Thymus (tissue), 11 donors: ENCODE results near the gene GFRA1. TPM values are rescaled to one million over a fixed set of nuclear protein-coding genes. Genes with fewer than 3 reads are reported as not detected.

ENCODE experiments used
- DNase-seq, 9 donors: peaks; one replicate each; pipeline ENCODE4 v3.0.0-alpha.2; 2013; ENCODE audit warnings: low spot score in 9 of 9, low read depth in 6 of 9, missing footprints in 1 of 9
- H3K27ac ChIP-seq, 2 donors: one replicate each; pipeline ENCODE4 v1.5.1; 2013; ENCODE audit warnings: control low read depth in 1 of 2, low read depth in 1 of 2, low read length in 1 of 2, mild to moderate bottlenecking in 1 of 2, moderate library complexity in 1 of 2
- H3K27me3 ChIP-seq, 2 donors: one replicate each; pipeline ENCODE4 v1.5.1; 2013; ENCODE audit warnings: low read length in 1 of 2; ENCODE audit not compliant: control insufficient read depth in 2 of 2, insufficient read depth in 1 of 2
- H3K36me3 ChIP-seq, 2 donors: one replicate each; pipeline ENCODE4 v1.5.1; 2013; ENCODE audit warnings: low read length in 1 of 2, mild to moderate bottlenecking in 1 of 2, moderate library complexity in 1 of 2; ENCODE audit not compliant: control insufficient read depth in 2 of 2, insufficient read depth in 2 of 2
- H3K4me1 ChIP-seq, 2 donors: one replicate each; pipeline ENCODE4 v1.5.1; 2013; ENCODE audit warnings: low read length in 2 of 2; ENCODE audit not compliant: control insufficient read depth in 2 of 2, insufficient read depth in 2 of 2
- H3K4me3 ChIP-seq, 2 donors: one replicate each; pipeline ENCODE4 v1.5.1; 2013; ENCODE audit warnings: low read length in 2 of 2, control low read depth in 1 of 2, mild to moderate bottlenecking in 1 of 2
- H3K9me3 ChIP-seq, 2 donors: one replicate each; pipeline ENCODE4 v1.5.1; 2013; ENCODE audit warnings: low read length in 1 of 2, mild to moderate bottlenecking in 1 of 2; ENCODE audit not compliant: control insufficient read depth in 2 of 2, insufficient read depth in 1 of 2
- WGBS: extraction: QIAGEN DNeasy Blood & Tissue Kit; methylation state at CpG from one replicate; pipeline ENCODE4 v1.1.7; 2013; 5-methylcytosine and 5-hydroxymethylcytosine counted together
- polyA plus RNA-seq: library from polyadenylated mRNA; stranded (reverse); fragments of 200-250 nt; gene quantifications from one replicate; pipeline ENCODE4 v1.2.3, GENCODE V29; 2013
- total RNA-seq: library from RNA; stranded (reverse); fragments of 120-200 nt; gene quantifications from one replicate; pipeline ENCODE4 v1.2.4, GENCODE V29; 2013
- donor health status: healthy.

GFRA1 gene
- total and polyA plus RNA-seq, 2 donors = 1.6 to 5.0 TPM

- Histone ChIP-seq H3K4me1 (no peaks in the 10 kb centered on the region), H3K27ac (no peak overlapping the region), H3K4me3 (no peak overlapping the region), H3K27me3 (no peaks in the 10 kb centered on the region), H3K9me3 (no peaks in the 10 kb centered on the region), H3K36me3 (no peaks in the 10 kb centered on the region)
- WGBS = 94% methylated on average over 4 of the region's 4 CpGs
- no peak for DNase-seq
Observed at GRCh38 chr10:116103668-116104067, 169.3 kb downstream of the GFRA1 start.

- WGBS = 81% methylated on average over 5 of the region's 5 CpGs
- H3K36me3 ChIP-seq = no peaks in the 10 kb centered on the region
- DNase-seq = no peak
Observed at GRCh38 chr10:116101616-116102315, 171.2 kb downstream of the GFRA1 start.

GRCh38 chr10:116100984-116101383 is 172.0 kb downstream of the GFRA1 start:
- Histone ChIP-seq H3K27me3 (no peaks in the 10 kb centered on the region), H3K4me1 (no peaks in the 10 kb centered on the region), H3K36me3 (no peaks in the 10 kb centered on the region), H3K4me3 (no peak overlapping the region), H3K9me3 (no peaks in the 10 kb centered on the region), H3K27ac (no peak overlapping the region)
- WGBS = 95% methylated on average over 3 of the region's 3 CpGs
- no peak for DNase-seq

More at GRCh38 chr10:116101616-116102315, 171.2 kb downstream of the GFRA1 start:
- Histone ChIP-seq H3K4me3 (no peak overlapping the region), H3K27me3 (no peaks in the 10 kb centered on the region), H3K4me1 (no peaks in the 10 kb centered on the region), H3K27ac (no peak overlapping the region), H3K9me3 (no peaks in the 10 kb centered on the region)

GRCh38 chr10:116099023-116099420 is 174.0 kb downstream of the GFRA1 start:
- Histone ChIP-seq H3K4me1 (no peaks in the 10 kb centered on the region), H3K4me3 (no peak overlapping the region), H3K27me3 (no peaks in the 10 kb centered on the region), H3K27ac (no peak overlapping the region), H3K36me3 (no peaks in the 10 kb centered on the region), H3K9me3 (no peaks in the 10 kb centered on the region)
- 88% methylated on average over 5 of the region's 5 CpGs for WGBS
- DNase-seq = no peak

DNA sequence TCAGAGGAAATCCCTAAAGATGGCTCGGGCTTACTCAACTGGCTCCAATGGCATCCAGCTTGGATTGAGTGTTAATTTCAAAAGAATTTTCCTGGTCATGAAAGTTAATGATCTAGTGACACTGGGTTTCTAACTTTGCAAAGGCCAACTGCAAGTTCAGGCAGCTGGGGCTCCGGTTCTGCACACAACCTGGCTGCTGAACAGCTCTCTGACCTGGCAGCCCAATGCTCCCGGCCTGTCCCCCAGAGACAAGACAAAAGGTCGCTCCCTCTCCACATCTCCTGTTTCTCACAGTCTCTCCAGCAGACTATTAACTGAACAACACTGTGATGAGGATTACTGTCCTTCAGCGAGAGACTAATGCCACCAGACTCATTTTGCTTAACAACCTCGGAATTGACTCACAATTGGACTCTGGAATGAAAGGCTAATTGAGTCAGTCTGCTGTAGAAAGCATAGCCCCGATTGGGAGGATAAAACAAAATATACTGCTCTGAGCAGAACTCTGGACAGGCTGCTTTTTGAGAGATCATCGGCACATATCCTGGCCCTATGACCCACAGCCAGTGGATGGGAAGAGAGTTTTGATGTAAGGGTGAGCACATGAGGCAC is 174.5 kb downstream of the GFRA1 start:
- DNase-seq = no peak
- Histone ChIP-seq H3K9me3 (no peaks in the 10 kb centered on the region), H3K27me3 (no peaks in the 10 kb centered on the region), H3K4me3 (no peak overlapping the region), H3K36me3 (no peaks in the 10 kb centered on the region), H3K4me1 (no peaks in the 10 kb centered on the region), H3K27ac (no peak overlapping the region)
- WGBS = 85% methylated on average over 8 of the region's 8 CpGs

DNA sequence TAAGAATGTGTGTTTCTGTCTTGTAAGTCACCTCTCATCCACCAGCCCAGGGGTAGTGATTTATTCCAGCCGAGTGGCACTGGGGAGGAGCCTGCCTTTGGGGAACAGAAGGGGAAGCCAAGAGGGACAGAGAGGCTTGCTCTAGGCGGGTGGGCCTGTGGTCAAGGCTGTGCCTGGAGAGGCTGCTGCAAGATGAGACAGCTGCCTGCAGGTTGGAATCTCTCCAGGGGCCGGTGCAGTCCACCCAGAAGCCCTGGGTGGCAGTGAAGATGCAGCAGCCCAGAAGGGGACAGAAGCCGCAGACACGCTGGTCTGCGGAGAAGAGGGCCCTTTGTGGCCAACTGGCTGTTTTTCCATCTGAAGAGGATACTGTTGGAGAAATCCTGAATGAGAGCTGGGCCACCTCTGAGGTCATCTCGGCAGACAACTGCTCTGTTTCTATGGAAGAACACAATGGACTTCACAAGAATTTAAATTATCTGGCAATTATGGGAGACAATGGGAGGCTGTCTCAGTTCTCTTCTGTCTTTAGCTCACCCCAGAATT is 175.7 kb downstream of the GFRA1 start:
- H3K27ac ChIP-seq = no peak overlapping the region
- 75% methylated on average over 7 of the region's 7 CpGs for WGBS

DNA sequence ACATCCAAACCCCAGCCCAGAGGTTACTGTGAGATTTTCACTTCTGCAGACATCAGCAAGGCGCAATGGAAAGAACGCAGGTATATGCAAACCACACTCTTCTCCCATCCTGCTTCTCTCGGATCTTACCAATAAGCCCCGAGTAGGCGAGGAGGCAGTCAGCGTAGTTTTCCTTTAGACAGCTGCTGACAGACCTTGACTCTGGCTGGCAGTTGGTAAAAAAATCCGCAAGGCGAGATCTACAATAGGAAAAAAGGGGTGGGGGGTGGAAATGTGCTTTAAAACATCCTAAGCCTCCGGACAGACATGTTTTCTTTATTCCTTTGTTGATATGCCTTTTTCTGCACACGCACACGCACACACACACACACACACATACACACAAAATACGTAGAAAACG is 176.5 kb downstream of the GFRA1 start:
- 83% methylated on average over 13 of the region's 13 CpGs for WGBS
- Histone ChIP-seq H3K4me1 (no peaks in the 10 kb centered on the region), H3K9me3 (no peaks in the 10 kb centered on the region), H3K27me3 (no peaks in the 10 kb centered on the region), H3K4me3 (no peak overlapping the region), H3K27ac (no peak overlapping the region), H3K36me3 (no peaks in the 10 kb centered on the region)
- DNase-seq = no peak

More for the DNA sequence above, 175.7 kb downstream of the GFRA1 start:
- H3K36me3 ChIP-seq = no peaks in the 10 kb centered on the region
- H3K9me3 ChIP-seq = no peaks in the 10 kb centered on the region
- DNase-seq = no peak
- H3K27me3 ChIP-seq = no peaks in the 10 kb centered on the region
- H3K4me3 ChIP-seq = no peak overlapping the region
- H3K4me1 ChIP-seq = no peaks in the 10 kb centered on the region

GRCh38 chr10:116094356-116094755 is 178.7 kb downstream of the GFRA1 start:
- whole genome bisulfite sequencing = 89% methylated on average over 6 of the region's 6 CpGs
- Histone ChIP-seq H3K4me3 (no peak overlapping the region), H3K27me3 (no peaks in the 10 kb centered on the region), H3K27ac (no peak overlapping the region), H3K9me3 (no peaks in the 10 kb centered on the region), H3K4me1 (no peaks in the 10 kb centered on the region), H3K36me3 (no peaks in the 10 kb centered on the region)
- no peak for DNase-seq

DNA sequence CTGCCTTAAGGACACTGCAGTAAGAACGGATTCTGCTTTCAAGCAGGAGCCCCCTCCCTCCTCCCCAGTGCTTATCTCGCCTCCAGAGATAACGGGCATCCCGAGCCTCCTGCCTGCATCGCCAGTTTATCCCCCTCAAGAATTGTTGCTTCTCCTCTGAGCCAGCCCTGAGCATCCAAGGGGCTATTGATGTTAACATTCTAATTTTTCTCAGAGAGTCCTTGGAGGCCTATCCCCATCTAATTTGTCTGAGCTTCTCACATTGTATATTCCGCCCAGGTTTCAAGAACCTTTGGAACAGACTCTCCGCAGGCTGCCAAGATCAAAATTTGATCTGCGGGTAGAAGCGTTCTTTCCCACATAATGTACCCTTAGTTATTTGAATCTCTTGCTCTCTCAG is 180.0 kb downstream of the GFRA1 start:
- H3K27me3 ChIP-seq = no peaks in the 10 kb centered on the region
- no peak overlapping the region for H3K4me3 ChIP-seq
- H3K27ac ChIP-seq = no peak overlapping the region
- H3K9me3 ChIP-seq = no peaks in the 10 kb centered on the region
- H3K36me3 ChIP-seq = no peaks in the 10 kb centered on the region
- DNase-seq = no peak
- 92% methylated on average over 9 of the region's 9 CpGs for WGBS
- H3K4me1 ChIP-seq = no peaks in the 10 kb centered on the region
